ENCODE measurements around the gene SERGEF. TPM values are rescaled to one million over a fixed set of nuclear protein-coding genes. Genes with fewer than 3 reads are reported as not detected.

Gene SERGEF
- total and polyA plus RNA-seq, 10 of the 15 experiments (the other 5 are each of a cell fraction or from before 2014, with no cell fraction given) = 14.6 to 27.8 (median 22.4) TPM

DNA sequence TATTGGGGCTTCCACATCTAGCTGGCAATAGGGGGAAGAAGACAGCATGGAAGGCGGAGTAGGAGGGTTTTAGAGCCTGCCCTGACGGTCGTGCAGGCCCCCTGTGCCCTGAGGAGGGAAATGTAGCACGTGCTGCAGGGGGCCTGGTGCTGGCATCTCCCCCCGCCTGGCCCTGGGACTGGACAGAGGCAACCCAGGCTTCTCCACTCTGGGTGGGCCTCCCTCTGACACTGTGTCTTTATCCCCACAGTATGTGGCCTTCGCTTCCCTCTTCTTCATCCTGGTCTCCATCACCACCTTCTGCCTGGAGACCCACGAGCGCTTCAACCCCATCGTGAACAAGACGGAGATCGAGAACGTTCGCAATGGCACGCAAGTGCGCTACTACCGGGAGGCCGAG lies 241.4 kb downstream of the SERGEF start (continued):
- TF ChIP-seq, protein P1, sequence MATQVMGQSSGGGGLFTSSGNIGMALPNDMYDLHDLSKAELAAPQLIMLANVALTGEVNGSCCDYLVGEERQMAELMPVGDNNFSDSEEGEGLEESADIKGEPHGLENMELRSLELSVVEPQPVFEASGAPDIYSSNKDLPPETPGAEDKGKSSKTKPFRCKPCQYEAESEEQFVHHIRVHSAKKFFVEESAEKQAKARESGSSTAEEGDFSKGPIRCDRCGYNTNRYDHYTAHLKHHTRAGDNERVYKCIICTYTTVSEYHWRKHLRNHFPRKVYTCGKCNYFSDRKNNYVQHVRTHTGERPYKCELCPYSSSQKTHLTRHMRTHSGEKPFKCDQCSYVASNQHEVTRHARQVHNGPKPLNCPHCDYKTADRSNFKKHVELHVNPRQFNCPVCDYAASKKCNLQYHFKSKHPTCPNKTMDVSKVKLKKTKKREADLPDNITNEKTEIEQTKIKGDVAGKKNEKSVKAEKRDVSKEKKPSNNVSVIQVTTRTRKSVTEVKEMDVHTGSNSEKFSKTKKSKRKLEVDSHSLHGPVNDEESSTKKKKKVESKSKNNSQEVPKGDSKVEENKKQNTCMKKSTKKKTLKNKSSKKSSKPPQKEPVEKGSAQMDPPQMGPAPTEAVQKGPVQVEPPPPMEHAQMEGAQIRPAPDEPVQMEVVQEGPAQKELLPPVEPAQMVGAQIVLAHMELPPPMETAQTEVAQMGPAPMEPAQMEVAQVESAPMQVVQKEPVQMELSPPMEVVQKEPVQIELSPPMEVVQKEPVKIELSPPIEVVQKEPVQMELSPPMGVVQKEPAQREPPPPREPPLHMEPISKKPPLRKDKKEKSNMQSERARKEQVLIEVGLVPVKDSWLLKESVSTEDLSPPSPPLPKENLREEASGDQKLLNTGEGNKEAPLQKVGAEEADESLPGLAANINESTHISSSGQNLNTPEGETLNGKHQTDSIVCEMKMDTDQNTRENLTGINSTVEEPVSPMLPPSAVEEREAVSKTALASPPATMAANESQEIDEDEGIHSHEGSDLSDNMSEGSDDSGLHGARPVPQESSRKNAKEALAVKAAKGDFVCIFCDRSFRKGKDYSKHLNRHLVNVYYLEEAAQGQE (IDR thresholded peaks at IDR 0.05; ENCODE audit: low read depth, low read length) = no peak
- no peak for TF ChIP-seq NFIC (IDR thresholded peaks at IDR 0.05; ENCODE audit: low read depth, low read length)

DNA sequence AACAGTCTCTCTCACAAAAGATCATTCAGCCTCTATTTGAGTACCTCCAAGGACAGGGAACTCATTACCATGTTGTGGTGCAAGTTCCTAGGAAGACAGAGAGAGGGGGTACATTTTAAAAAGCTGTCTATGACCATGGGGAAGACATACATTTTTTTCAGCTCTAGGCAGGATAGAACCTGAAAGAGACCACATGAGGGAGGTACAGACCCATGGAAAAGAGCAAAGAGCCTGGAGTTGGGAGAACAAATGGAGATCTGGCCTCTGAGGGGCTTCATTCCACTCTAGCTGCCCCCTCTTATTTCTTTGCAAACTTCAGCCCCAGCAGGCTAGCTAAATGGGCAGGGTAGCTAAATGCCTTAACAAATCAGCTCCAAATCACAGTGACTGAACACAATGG lies 241.9 kb downstream of the SERGEF start:
- no peak overlapping the region for H3K4me3 ChIP-seq
- TF ChIP-seq, protein P2, sequence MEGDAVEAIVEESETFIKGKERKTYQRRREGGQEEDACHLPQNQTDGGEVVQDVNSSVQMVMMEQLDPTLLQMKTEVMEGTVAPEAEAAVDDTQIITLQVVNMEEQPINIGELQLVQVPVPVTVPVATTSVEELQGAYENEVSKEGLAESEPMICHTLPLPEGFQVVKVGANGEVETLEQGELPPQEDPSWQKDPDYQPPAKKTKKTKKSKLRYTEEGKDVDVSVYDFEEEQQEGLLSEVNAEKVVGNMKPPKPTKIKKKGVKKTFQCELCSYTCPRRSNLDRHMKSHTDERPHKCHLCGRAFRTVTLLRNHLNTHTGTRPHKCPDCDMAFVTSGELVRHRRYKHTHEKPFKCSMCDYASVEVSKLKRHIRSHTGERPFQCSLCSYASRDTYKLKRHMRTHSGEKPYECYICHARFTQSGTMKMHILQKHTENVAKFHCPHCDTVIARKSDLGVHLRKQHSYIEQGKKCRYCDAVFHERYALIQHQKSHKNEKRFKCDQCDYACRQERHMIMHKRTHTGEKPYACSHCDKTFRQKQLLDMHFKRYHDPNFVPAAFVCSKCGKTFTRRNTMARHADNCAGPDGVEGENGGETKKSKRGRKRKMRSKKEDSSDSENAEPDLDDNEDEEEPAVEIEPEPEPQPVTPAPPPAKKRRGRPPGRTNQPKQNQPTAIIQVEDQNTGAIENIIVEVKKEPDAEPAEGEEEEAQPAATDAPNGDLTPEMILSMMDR (IDR thresholded peaks at IDR 0.05 in 2 of 3, conservative IDR thresholded peaks at IDR 0.05 in 1 of 3; ENCODE audit: control insufficient read depth in 2 of 3, extremely low read depth in 1 of 3, insufficient read depth in 1 of 3, low read depth in 3 of 3, low read length in 3 of 3) = no peak
- TF ChIP-seq TARDBP (IDR thresholded peaks at IDR 0.05; ENCODE audit: borderline replicate concordance) = no peak
- no peak for TF ChIP-seq MTA2 (IDR thresholded peaks at IDR 0.05; ENCODE audit: low read depth)
- TF ChIP-seq SP1 (IDR thresholded peaks at IDR 0.05; ENCODE audit: low read depth, low read length) = no peak
- no peak for TF ChIP-seq STAT1 (conservative IDR thresholded peaks at IDR 0.05)
- no peak for TF ChIP-seq EED (IDR thresholded peaks at IDR 0.05; ENCODE audit: low read depth)
- no peak for TF ChIP-seq BRCA1 (IDR thresholded peaks at IDR 0.05; ENCODE audit: low read depth, low read length)
- no peak for TF ChIP-seq POU2F2 (IDR thresholded peaks at IDR 0.05; ENCODE audit: borderline replicate concordance, low read depth, low read length)
- TF ChIP-seq YY1 (IDR thresholded peaks at IDR 0.05; ENCODE audit: low read depth, low read length) = no peak
- TF ChIP-seq, protein P3, sequence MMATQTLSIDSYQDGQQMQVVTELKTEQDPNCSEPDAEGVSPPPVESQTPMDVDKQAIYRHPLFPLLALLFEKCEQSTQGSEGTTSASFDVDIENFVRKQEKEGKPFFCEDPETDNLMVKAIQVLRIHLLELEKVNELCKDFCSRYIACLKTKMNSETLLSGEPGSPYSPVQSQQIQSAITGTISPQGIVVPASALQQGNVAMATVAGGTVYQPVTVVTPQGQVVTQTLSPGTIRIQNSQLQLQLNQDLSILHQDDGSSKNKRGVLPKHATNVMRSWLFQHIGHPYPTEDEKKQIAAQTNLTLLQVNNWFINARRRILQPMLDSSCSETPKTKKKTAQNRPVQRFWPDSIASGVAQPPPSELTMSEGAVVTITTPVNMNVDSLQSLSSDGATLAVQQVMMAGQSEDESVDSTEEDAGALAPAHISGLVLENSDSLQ (IDR thresholded peaks at IDR 0.05) = no peak
- TF ChIP-seq, protein P4, sequence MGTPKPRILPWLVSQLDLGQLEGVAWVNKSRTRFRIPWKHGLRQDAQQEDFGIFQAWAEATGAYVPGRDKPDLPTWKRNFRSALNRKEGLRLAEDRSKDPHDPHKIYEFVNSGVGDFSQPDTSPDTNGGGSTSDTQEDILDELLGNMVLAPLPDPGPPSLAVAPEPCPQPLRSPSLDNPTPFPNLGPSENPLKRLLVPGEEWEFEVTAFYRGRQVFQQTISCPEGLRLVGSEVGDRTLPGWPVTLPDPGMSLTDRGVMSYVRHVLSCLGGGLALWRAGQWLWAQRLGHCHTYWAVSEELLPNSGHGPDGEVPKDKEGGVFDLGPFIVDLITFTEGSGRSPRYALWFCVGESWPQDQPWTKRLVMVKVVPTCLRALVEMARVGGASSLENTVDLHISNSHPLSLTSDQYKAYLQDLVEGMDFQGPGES (IDR thresholded peaks at IDR 0.05) = no peak
- no peak for TF ChIP-seq TCF12 (IDR thresholded peaks at IDR 0.05; ENCODE audit: low read depth, low read length)
- no peak for TF ChIP-seq IRF4 (IDR thresholded peaks at IDR 0.05; ENCODE audit: low read depth, low read length)
- no peak for TF ChIP-seq HDGF (IDR thresholded peaks at IDR 0.05)
- H3K27ac ChIP-seq (ENCODE audit: control insufficient read depth, insufficient read depth) = no peak overlapping the region
- ATAC-seq (no peak), FAIRE-seq (no peak), DNase-seq (ENCODE audit: low read depth, low spot score) (no peak)
- no peaks in the 10 kb centered on the region for H3K36me3 ChIP-seq (ENCODE audit: control insufficient read depth in 2 of 2, insufficient read depth in 2 of 2, low read length in 1 of 2)
- ChIA-PET POLR2A (no interaction called here), CTCF (interaction anchor here (0.6 to 2.8 kb wide), 2 partner anchors 13 to 40 kb away, joined by 3 to 10 read pairs; no protein-coding TSS in a partner anchor), RAD21 (ENCODE audit: unreplicated experiment) (no interaction called here), SMC1A (ENCODE audit: uncharacterized antibody, unreplicated experiment) (interaction anchor here (1.7 kb wide), 1 partner anchor 12 kb away, joined by 4 read pairs; no protein-coding TSS in a partner anchor)
- H4K20me1 ChIP-seq (ENCODE audit: control insufficient read depth, insufficient read depth) = no peaks in the 10 kb centered on the region
- H3K79me2 ChIP-seq (ENCODE audit: control insufficient read depth, insufficient read depth, low read length) = no peaks in the 10 kb centered on the region
- no peaks in the 10 kb centered on the region for H3K9me3 ChIP-seq (replicated peaks; ENCODE audit: control insufficient read depth, insufficient read depth, low read length)
- H3K4me1 ChIP-seq (ENCODE audit: control insufficient read depth, insufficient read depth, low read length) = no peaks in the 10 kb centered on the region
- no peaks in the 10 kb centered on the region for H3K27me3 ChIP-seq (replicated peaks in 1 of 2; ENCODE audit: control insufficient read depth in 2 of 2, insufficient read depth in 2 of 2, low read length in 1 of 2)
- H3K9ac ChIP-seq (ENCODE audit: control insufficient read depth, insufficient read depth, low read length) = no peak overlapping the region
- no peak overlapping the region for H3K4me2 ChIP-seq (ENCODE audit: control insufficient read depth, insufficient read depth)
- no peak overlapping the region for H2AFZ ChIP-seq (ENCODE audit: control insufficient read depth, low read depth, low read length)
- in situ Hi-C loops (cut with MboI) = no loop called here
- no TSS peak for BruUV-seq (replicated peaks)
- intact Hi-C loops (cut with micrococcal nuclease; ENCODE audit: unreplicated experiment) = no loop called here
